GM13977 (cell line): ENCODE measurements around the gene CEP170.
"Not testable (repeated sequence)": the region's sequence is repeated elsewhere in the genome, so short reads cannot be mapped to it uniquely, and the experiment has no call there.

Experiments used
- DNase-seq: peaks from one replicate; pipeline ENCODE4 v3.0.0; 2012; ENCODE audit warnings: low spot score
- in situ Hi-C: fragments of 300-500 bp; cut with MboI; formaldehyde crosslinking; loops from one replicate; pipeline ENCODE4 v1.12.0; 2022; ENCODE audit warnings: low sequenced_read_pairs, low pct_unique_long_range_greater_than_20kb, mixed read lengths, inconsistent platforms; ENCODE audit not compliant: unreplicated experiment
- TF ChIP-seq, protein P1 (sequence below): IDR thresholded peaks from 2 replicates; pipeline ENCODE4 v1.5.1; 2012; ENCODE audit warnings: mild to moderate bottlenecking, control low read depth; ENCODE audit not compliant: insufficient read depth; ENCODE audit errors: extremely low read depth, missing control alignments

Gene CEP170

DNA sequence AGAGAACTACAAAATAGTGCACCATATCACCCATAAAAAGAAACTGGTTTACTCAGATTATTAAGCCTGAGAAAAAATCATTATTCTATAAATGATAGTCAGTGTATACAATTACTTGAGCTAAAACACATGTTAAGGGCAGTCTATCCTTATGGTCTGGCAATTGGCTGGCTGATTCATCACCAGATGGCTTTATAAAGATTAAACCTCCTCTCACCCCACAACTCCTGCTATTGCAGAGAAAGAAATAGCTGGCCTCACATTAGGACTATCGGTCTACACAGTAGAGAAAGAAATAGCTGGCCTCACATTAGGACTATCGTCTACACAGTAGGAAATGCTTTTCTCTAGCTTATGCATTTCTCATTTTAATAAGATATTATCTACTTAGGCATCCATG lies 21.2 kb downstream of the CEP170 start:
- no peak for DNase-seq
- in situ Hi-C loops = no loop called here
- TF ChIP-seq, protein P1, sequence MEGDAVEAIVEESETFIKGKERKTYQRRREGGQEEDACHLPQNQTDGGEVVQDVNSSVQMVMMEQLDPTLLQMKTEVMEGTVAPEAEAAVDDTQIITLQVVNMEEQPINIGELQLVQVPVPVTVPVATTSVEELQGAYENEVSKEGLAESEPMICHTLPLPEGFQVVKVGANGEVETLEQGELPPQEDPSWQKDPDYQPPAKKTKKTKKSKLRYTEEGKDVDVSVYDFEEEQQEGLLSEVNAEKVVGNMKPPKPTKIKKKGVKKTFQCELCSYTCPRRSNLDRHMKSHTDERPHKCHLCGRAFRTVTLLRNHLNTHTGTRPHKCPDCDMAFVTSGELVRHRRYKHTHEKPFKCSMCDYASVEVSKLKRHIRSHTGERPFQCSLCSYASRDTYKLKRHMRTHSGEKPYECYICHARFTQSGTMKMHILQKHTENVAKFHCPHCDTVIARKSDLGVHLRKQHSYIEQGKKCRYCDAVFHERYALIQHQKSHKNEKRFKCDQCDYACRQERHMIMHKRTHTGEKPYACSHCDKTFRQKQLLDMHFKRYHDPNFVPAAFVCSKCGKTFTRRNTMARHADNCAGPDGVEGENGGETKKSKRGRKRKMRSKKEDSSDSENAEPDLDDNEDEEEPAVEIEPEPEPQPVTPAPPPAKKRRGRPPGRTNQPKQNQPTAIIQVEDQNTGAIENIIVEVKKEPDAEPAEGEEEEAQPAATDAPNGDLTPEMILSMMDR = no peak

DNA sequence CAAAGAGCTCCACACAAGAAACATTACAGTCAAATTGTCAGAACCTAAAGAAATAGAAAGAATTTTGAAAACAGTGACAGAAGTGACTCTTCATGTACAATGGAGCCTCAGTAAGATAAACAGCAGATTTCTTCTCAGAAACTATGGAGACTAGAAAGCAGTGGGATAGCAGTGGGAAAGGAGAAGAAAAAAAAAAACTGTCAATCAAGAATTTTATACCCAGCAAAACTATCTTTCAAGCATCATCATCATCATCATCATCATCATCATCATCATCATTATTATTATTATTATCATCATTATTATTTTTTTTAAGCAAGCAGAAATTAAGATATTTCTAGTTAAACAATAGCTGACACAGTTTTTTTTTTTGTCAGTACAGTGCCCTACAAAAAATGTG lies 24.2 kb downstream of the CEP170 start:
- TF ChIP-seq, protein P1 = no peak
- DNase-seq = no peak
- in situ Hi-C loops = no loop called here

DNA sequence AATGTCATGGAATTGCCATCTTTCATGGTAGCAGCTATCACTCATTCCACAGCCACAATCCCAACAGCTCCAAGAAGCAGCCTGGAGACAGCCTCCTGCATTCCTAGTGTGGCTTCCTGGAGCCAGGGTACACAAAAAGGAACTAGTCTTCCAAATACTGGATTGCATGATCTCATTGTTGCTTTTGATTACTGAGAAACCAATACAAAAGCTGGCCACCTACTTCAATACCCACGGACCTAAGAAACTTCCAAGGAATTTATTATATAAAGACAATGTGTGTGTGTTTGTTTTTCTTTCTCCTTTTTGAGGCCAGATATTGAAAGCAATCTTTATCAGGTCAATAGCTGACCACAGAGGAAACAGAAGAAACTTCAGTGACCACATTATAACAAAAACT lies 25.6 kb downstream of the CEP170 start:
- in situ Hi-C loops = no loop called here
- TF ChIP-seq, protein P1 = no peak
- DNase-seq = no peak

DNA sequence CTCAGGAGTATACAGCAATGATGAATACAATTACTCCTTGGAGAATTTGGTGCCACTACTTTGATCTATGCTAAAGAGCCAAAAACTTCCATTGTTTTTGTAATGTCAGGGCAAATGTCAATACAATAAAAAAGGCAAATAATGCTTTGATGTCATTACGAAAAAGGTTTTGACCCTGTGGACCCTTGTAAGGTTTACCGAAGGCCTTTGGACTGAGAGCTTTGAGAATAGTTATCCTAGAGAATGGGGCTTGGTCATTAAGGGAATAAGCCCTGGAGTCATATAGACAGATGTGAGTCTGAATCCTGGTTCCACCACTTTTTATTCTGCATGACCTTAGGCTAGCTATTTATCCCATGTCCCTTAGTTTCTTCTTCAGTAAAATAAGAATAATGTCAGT lies 27.5 kb downstream of the CEP170 start:
- in situ Hi-C loops = no loop called here
- no peak for DNase-seq
- TF ChIP-seq, protein P1 = no peak

DNA sequence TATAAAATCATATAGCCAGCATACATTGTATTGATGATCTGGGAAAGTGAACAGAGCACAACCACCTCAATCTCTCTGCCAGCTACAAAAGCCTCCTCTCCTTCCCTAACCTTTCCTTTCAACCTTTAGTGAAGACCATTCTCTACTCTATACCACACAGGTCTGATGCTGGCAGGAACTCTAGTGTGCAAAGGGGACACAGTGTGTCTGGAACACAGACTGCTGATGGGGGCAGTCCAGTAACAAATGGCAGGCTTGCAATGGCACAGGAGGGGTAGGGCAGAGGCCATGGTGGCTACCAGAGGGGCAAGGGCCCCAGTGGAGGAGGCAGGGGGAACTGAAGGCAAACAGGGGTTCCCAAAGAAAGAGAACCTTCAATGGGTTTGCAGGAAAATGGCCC lies 37.0 kb downstream of the CEP170 start:
- in situ Hi-C loops = no loop called here
- DNase-seq = no peak
- TF ChIP-seq, protein P1 = no peak

DNA sequence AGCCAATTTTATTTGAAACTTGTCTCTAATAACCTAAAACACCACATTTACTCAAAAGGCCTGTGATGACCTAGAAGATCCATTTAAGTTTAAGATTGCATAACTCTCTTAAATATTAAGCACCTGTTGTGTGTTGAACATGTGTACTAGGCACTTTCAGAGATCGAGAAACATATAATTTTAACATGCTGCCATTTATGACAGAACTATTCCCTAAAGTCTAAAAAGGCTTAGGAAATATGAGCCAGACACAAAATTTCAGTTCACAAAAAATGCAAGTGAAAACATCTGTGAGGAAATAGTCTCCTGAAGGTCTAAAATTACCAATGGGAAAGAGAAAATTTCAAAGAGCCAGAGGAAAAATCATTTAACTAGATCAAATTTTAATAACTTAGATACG lies 37.7 kb downstream of the CEP170 start:
- DNase-seq = no peak
- TF ChIP-seq, protein P1 = no peak
- in situ Hi-C loops = no loop called here

DNA sequence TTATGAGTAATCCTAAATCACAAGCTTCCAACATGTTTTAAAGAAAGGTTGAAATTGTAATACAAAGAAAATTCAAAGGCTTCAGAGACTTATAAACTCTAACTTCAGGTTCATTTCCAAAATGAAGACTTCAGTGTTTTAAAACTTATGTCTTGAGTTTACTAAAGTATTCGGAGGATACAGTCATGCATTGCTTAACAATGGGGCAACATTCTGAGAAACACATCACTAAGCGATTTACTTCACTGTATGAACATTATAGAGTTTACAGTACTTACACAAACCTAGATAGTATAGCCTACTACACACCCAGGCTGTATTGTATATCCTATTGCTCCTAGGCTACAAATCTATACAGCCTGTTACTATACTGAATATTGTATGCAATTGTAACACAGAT lies 38.3 kb downstream of the CEP170 start:
- TF ChIP-seq, protein P1 = no peak
- DNase-seq = no peak

DNA sequence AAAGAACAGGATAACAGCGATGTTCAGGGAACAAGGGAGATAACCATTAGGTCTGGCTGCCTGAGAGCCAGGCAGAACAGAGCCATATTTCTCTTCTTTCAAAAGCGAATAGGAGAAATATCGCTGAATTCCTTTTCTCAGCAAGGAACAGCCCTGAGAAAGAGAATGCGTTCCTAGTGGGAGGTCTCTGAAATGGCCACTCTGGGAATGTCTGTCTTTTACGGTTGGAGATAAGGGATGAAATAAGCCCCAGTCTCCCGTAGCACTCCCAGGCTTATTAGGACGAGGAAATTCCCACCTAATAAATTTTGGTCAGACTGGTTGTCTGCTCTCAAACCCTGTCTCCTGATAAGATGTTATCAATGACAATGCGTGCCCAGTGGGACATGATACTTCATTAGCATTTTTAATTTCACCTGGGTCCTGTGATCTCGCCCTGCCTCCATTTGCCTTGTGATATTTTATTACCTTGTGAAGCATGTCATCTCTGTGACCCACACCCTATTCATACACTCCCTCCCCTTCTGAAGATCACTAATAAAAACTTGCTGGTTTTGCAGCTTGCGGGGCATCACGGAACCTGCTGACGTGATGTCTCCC lies 39.7 kb downstream of the CEP170 start:
- DNase-seq, in situ Hi-C loops: not testable (repeated sequence)

More for the DNA sequence above, 38.3 kb downstream of the CEP170 start:
- in situ Hi-C loops = no loop called here
